ENCODE measurements around the gene GPR32. TPM values are rescaled to one million over a fixed set of nuclear protein-coding genes. Genes with fewer than 3 reads are reported as not detected.

GPR32 gene
- total RNA-seq, 4 donors from 2014 or later = not detected

GRCh38 chr19:50790396-50790795 lies 20.1 kb downstream of the GPR32 start, which contains the start of gene ACP4:
Gene ACP4, plus strand, starts transcription at chr19:50790415. Its CDS starts 0 bp downstream, at chr19:50790415.
- Histone ChIP-seq H3K27ac (no peak within 1 kb of the TSS), H3K4me1 (peaks cover 0 to 11% (median 0%) of the 10 kb centered on the region in 3 donors), H3K9me3 (no peaks in the 10 kb centered on the region), H3K36me3 (peaks cover 0 to 2% (median 0%) of the 10 kb centered on the region in 3 donors), H3K27me3 (peaks cover 0 to 28% (median 0%) of the 10 kb centered on the region in 4 donors), H3K4me3 (no peak within 1 kb of the TSS)
- no peak for DNase-seq
- WGBS, 2 donors = no CpG with 5 or more reads among the region's 15 CpGs
- intact Hi-C loops (cut with DNase I) = no loop called here
- TF ChIP-seq POLR2A (IDR thresholded peaks at IDR 0.05) (no peak), CTCF (IDR thresholded peaks at IDR 0.05) (no peak)

DNA sequence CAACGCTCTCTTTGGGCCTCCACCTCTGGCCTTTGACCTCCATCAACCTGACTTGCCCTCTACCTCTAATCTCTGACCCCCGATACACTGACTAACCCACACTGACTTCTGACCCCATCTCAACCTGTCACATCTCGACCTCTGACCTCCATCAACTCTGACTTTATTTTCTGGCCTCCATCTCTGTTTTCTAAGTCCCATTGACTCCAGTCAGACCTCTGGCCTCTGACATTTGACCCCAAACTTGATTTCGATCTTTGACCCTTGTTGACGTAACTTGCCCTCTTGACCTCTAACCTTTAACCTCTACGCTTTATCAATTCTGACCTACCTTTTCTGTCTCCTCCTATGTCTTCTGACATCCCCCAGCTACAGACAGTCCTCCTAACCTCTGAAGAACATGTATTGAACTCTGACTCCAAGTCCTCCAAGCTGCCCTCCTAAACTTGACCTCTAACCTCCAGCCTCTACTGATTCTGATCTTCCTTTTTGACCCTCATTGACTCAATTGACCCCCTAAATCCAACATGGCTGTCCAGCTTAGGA lies 20.7 kb downstream of the GPR32 start:
- no peak for DNase-seq
- intact Hi-C loops (cut with DNase I) = no loop called here
- Histone ChIP-seq H3K4me3 (no peak overlapping the region), H3K27ac (no peak overlapping the region), H3K4me1 (peaks cover 0 to 11% (median 0%) of the 10 kb centered on the region in 3 donors), H3K36me3 (peaks cover 0 to 7% (median 0%) of the 10 kb centered on the region in 3 donors), H3K27me3 (peaks cover 0 to 22% (median 0%) of the 10 kb centered on the region in 4 donors), H3K9me3 (no peaks in the 10 kb centered on the region)
- 77 to 80% methylated on average over 6 of the region's 6 CpGs for WGBS, 2 donors
- TF ChIP-seq CTCF (IDR thresholded peaks at IDR 0.05) (no peak), POLR2A (IDR thresholded peaks at IDR 0.05) (no peak)

DNA sequence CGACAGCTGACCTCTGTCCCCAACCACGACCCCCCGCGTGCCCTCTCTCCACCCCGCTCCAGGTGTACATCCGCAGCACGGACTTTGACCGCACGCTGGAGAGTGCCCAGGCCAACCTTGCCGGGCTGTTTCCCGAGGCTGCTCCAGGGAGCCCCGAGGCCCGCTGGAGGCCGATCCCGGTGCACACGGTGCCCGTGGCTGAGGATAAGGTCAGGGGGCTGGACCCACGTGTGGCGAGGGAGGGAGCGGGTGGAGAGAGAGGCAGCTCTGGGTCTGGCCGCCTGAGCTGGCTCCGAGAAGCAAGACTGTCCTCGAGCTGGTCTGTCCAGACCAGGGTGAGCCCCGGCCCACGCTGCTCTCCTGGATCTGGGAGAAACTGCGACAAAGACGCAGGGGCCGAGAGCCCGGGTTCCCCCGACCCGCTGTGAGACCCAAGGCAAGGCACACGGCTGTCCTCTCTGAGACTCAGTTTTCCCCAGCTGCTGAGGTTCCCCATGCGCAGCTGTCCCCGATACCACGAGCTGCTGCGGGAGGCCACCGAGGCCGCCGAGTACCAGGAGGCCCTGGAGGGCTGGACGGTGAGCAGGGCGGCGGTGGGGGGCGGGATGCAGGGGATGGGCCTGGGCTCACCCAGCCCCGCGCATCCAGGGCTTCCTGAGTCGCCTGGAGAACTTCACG lies 21.5 kb downstream of the GPR32 start:
- no peak for DNase-seq
- no peak overlapping the region for H3K4me3 ChIP-seq
- 81 to 82% methylated on average over 4 to 14 of the region's 47 CpGs for whole genome bisulfite sequencing, 2 donors
- H3K27me3 ChIP-seq = peaks cover 0 to 18% (median 0%) of the 10 kb centered on the region in 4 donors
- intact Hi-C loops (cut with DNase I) = no loop called here
- no peak for TF ChIP-seq POLR2A (IDR thresholded peaks at IDR 0.05)
- no peak for TF ChIP-seq CTCF (IDR thresholded peaks at IDR 0.05)
- H3K36me3 ChIP-seq = peaks cover 0 to 14% (median 0%) of the 10 kb centered on the region in 3 donors
- no peaks in the 10 kb centered on the region for H3K9me3 ChIP-seq
- H3K4me1 ChIP-seq = peaks cover 0 to 11% (median 0%) of the 10 kb centered on the region in 3 donors
- no peak overlapping the region for H3K27ac ChIP-seq

GRCh38 chr19:50792272-50793250 lies 22.3 kb downstream of the GPR32 start:
- no peak for TF ChIP-seq CTCF (IDR thresholded peaks at IDR 0.05)
- Histone ChIP-seq H3K36me3 (peaks cover 0 to 22% (median 0%) of the 10 kb centered on the region in 3 donors), H3K27ac (no peak overlapping the region), H3K4me1 (peaks cover 0 to 11% (median 0%) of the 10 kb centered on the region in 3 donors), H3K27me3 (peaks cover 0 to 18% (median 0%) of the 10 kb centered on the region in 4 donors), H3K4me3 (no peak overlapping the region), H3K9me3 (no peaks in the 10 kb centered on the region)
- no peak for DNase-seq
- WGBS, 2 donors = 76 to 81% methylated on average over 8 to 10 of the region's 13 CpGs
- intact Hi-C loops (cut with DNase I) = no loop called here
